Measurements from ENCODE around the gene C20orf204.
A peak's percentile ranks its signal among the peaks of the same experiment; 100 is the strongest.

C20orf204 gene

GRCh38 chr20:64027981-64028685 lies 7.8 kb upstream of the C20orf204 start:
- DNase-seq (ENCODE audit: low read depth in 2 of 2) = no peak

- DNase-seq (ENCODE audit: low read depth in 2 of 2) = no peak
These were observed 6.5 kb upstream of the C20orf204 start for GRCh38 chr20:64029293-64030117.

- DNase-seq (ENCODE audit: low read depth in 2 of 2) = no peak
These were observed 5.4 kb upstream of the C20orf204 start for GRCh38 chr20:64030371-64031134.

GRCh38 chr20:64031822-64032314 lies 4.1 kb upstream of the C20orf204 start:
- no peak for DNase-seq (ENCODE audit: low read depth in 2 of 2)

- DNase-seq (ENCODE audit: low read depth in 2 of 2) = no peak
These were observed 3.0 kb upstream of the C20orf204 start for GRCh38 chr20:64032706-64033624.

GRCh38 chr20:64033981-64034493 lies 1.9 kb upstream of the C20orf204 start:
- no peak for DNase-seq (ENCODE audit: low read depth in 2 of 2)

GRCh38 chr20:64035066-64035932 lies 683 bp upstream of the C20orf204 start:
- DNase-seq (ENCODE audit: low read depth in 2 of 2) = no peak

- no peak for DNase-seq (ENCODE audit: low read depth in 2 of 2)
These were observed 590 bp downstream of the C20orf204 start for GRCh38 chr20:64036346-64037198.

- no peak for DNase-seq (ENCODE audit: low read depth in 2 of 2)
These were observed 1.2 kb downstream of the C20orf204 start for GRCh38 chr20:64037199-64037497.

- DNase-seq (ENCODE audit: low read depth in 2 of 2) = no peak
These were observed 1.7 kb downstream of the C20orf204 start for GRCh38 chr20:64037498-64038213.

- DNase-seq (ENCODE audit: low read depth in 2 of 2) = no peak
These were observed 2.2 kb downstream of the C20orf204 start for GRCh38 chr20:64038224-64038564.

- peak; percentile 38 to 60 for DNase-seq (ENCODE audit: low read depth in 2 of 2)
These were observed 2.7 kb downstream of the C20orf204 start for GRCh38 chr20:64038565-64039292.

GRCh38 chr20:64039293-64040160 lies 3.5 kb downstream of the C20orf204 start:
- no peak for DNase-seq (ENCODE audit: low read depth in 2 of 2)

- no peak for DNase-seq (ENCODE audit: low read depth in 2 of 2)
These were observed 4.5 kb downstream of the C20orf204 start for GRCh38 chr20:64040231-64041039.

- DNase-seq (ENCODE audit: low read depth in 2 of 2) = no peak
These were observed 5.2 kb downstream of the C20orf204 start for GRCh38 chr20:64041040-64041780.

GRCh38 chr20:64041781-64042053 lies 5.7 kb downstream of the C20orf204 start:
- no peak for DNase-seq (ENCODE audit: low read depth in 2 of 2)
